ENCODE measurements around the gene IFTAP.
"Not testable (repeated sequence)": the region's sequence is repeated elsewhere in the genome, so short reads cannot be mapped to it uniquely, and the experiment has no call there.

The IFTAP gene

GRCh38 chr11:36550385-36551115 is 43.8 kb upstream of the IFTAP start:
- no peaks in the 10 kb centered on the region for H3K36me3 ChIP-seq (ENCODE audit: control insufficient read depth in 2 of 2, insufficient read depth in 1 of 2, low read length in 2 of 2)
- TF ChIP-seq PRDM4 (tag by site-specific recombination; IDR thresholded peaks at IDR 0.05), result no peak
- TF ChIP-seq INSM2 (tag by site-specific recombination; IDR thresholded peaks at IDR 0.05), result no peak
- no peak for TF ChIP-seq SCRT1 (tag by site-specific recombination; IDR thresholded peaks at IDR 0.05; ENCODE audit: borderline replicate concordance)
- TF ChIP-seq ZNF133 (tag by site-specific recombination; IDR thresholded peaks at IDR 0.05), result no peak
- TF ChIP-seq IKZF3 (tag by site-specific recombination; IDR thresholded peaks at IDR 0.05), result no peak
- no peak for TF ChIP-seq ZEB2 (tag by site-specific recombination; IDR thresholded peaks at IDR 0.05)
- no peak for TF ChIP-seq ZNF600 (tag by site-specific recombination; IDR thresholded peaks at IDR 0.05)
- no peak for TF ChIP-seq ZNF596 (tag by site-specific recombination; IDR thresholded peaks at IDR 0.05)
- TF ChIP-seq ZNF155 (tag by site-specific recombination; IDR thresholded peaks at IDR 0.05), result no peak
- TF ChIP-seq ZFP37 (tag by site-specific recombination; IDR thresholded peaks at IDR 0.05), result no peak
- TF ChIP-seq ZNF610 (tag by site-specific recombination; IDR thresholded peaks at IDR 0.05; ENCODE audit: borderline replicate concordance), result no peak
- TF ChIP-seq ZNF311 (tag by site-specific recombination; IDR thresholded peaks at IDR 0.05; ENCODE audit: borderline replicate concordance), result no peak
- ChIA-PET CTCF (interaction anchor here (1.1 kb wide), 1 partner anchor 196 kb away, joined by 4 read pairs; no protein-coding TSS in a partner anchor), POLR2A (no interaction called here)
- H3K9me3 ChIP-seq (ENCODE audit: control insufficient read depth, insufficient read depth, low read depth, low read length), result no peaks in the 10 kb centered on the region
- H3K4me1 ChIP-seq (ENCODE audit: control insufficient read depth, insufficient read depth, low read length), result no peaks in the 10 kb centered on the region
- H3K4me3 ChIP-seq (ENCODE audit: low read depth, low read length), result no peak overlapping the region
- no peak overlapping the region for H3K27ac ChIP-seq (ENCODE audit: extremely low read depth, low read depth, low read length)

GRCh38 chr11:36557390-36557789 is 36.9 kb upstream of the IFTAP start:
- POLR2A ChIA-PET; H3K4me3 ChIP-seq (ENCODE audit: low read depth, low read length); H3K9me3 ChIP-seq (ENCODE audit: control insufficient read depth, insufficient read depth, low read depth, low read length); CTCF ChIA-PET; H3K27ac ChIP-seq (ENCODE audit: extremely low read depth, low read depth, low read length); H3K4me1 ChIP-seq (ENCODE audit: control insufficient read depth, insufficient read depth, low read length); H3K36me3 ChIP-seq (ENCODE audit: control insufficient read depth in 2 of 2, insufficient read depth in 1 of 2, low read length in 2 of 2): not testable (repeated sequence)

GRCh38 chr11:36557991-36558390 is 36.3 kb upstream of the IFTAP start:
- H3K27ac ChIP-seq (ENCODE audit: extremely low read depth, low read depth, low read length), result no peak overlapping the region
- no peak overlapping the region for H3K4me3 ChIP-seq (ENCODE audit: low read depth, low read length)
- CTCF ChIA-PET, result no interaction called here
- no peaks in the 10 kb centered on the region for H3K36me3 ChIP-seq (ENCODE audit: control insufficient read depth in 2 of 2, insufficient read depth in 1 of 2, low read length in 2 of 2)
- H3K9me3 ChIP-seq (ENCODE audit: control insufficient read depth, insufficient read depth, low read depth, low read length), result no peaks in the 10 kb centered on the region
- TF ChIP-seq PRDM2 (tag by site-specific recombination; IDR thresholded peaks at IDR 0.05; ENCODE audit: borderline replicate concordance), result no peak
- no peak for TF ChIP-seq ZNF843 (tag by site-specific recombination; IDR thresholded peaks at IDR 0.05)
- no peak for TF ChIP-seq ZNF521 (tag by site-specific recombination; IDR thresholded peaks at IDR 0.05)
- TF ChIP-seq ZNF132 (tag by site-specific recombination; IDR thresholded peaks at IDR 0.05; ENCODE audit: borderline replicate concordance), result no peak
- POLR2A ChIA-PET, result no interaction called here
- no peaks in the 10 kb centered on the region for H3K4me1 ChIP-seq (ENCODE audit: control insufficient read depth, insufficient read depth, low read length)
